ENCODE measurements around the gene TENM4.

Gene TENM4

DNA sequence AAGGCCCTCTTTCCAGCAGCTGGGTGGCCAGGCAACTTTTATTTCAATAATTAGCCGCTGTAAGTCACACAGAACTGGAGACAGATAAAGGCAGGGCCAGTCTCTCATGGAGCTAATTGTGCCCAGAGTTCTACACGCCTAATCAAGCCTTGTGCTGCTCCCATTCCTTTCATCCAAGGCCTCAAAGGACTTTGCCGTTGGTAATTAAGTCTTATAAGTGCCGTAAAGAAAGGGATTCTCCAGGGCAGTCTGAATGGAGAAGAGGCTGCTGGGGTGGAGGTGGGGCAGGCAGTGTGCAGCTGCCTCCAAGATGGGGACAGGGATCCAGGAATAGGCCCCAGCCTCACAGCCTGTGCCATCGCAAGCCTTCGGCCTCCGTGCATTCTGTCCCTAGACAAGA is 357.9 kb downstream of the TENM4 start:
- TF ChIP-seq FOXP2 (optimal IDR thresholded peaks at IDR 0.05; ENCODE audit: control extremely low read depth, extremely low read length, insufficient read depth) (no peak), EZH2 (IDR thresholded peaks at IDR 0.05) (no peak), POLR2AphosphoS5 (IDR thresholded peaks at IDR 0.05; ENCODE audit: borderline replicate concordance, low read depth, low read length) (no peak)
- H3K9me3 ChIP-seq (ENCODE audit: low read depth, low read length): no peaks in the 10 kb centered on the region
- no peak overlapping the region for H3K27ac ChIP-seq
- no peak overlapping the region for H3K9ac ChIP-seq (ENCODE audit: insufficient read length)
- DNase-seq (ENCODE audit: low read depth, low spot score): no peak
- no peaks in the 10 kb centered on the region for H3K36me3 ChIP-seq (ENCODE audit: insufficient read depth, low read length)
- no peak overlapping the region for H3K4me3 ChIP-seq

- H3K4me3 ChIP-seq: no peak overlapping the region
- no peak overlapping the region for H3K9ac ChIP-seq (ENCODE audit: insufficient read length)
- no peak for DNase-seq (ENCODE audit: low read depth, low spot score)
- H3K9me3 ChIP-seq (ENCODE audit: low read depth, low read length): no peaks in the 10 kb centered on the region
- H3K27ac ChIP-seq: no peak overlapping the region
- TF ChIP-seq POLR2AphosphoS5 (IDR thresholded peaks at IDR 0.05; ENCODE audit: borderline replicate concordance, low read depth, low read length) (no peak), EZH2 (IDR thresholded peaks at IDR 0.05) (no peak), FOXP2 (optimal IDR thresholded peaks at IDR 0.05; ENCODE audit: control extremely low read depth, extremely low read length, insufficient read depth) (no peak)
- H3K36me3 ChIP-seq (ENCODE audit: insufficient read depth, low read length): no peaks in the 10 kb centered on the region
Measured at GRCh38 chr11:79082280-79082679, 358.6 kb downstream of the TENM4 start.

DNA sequence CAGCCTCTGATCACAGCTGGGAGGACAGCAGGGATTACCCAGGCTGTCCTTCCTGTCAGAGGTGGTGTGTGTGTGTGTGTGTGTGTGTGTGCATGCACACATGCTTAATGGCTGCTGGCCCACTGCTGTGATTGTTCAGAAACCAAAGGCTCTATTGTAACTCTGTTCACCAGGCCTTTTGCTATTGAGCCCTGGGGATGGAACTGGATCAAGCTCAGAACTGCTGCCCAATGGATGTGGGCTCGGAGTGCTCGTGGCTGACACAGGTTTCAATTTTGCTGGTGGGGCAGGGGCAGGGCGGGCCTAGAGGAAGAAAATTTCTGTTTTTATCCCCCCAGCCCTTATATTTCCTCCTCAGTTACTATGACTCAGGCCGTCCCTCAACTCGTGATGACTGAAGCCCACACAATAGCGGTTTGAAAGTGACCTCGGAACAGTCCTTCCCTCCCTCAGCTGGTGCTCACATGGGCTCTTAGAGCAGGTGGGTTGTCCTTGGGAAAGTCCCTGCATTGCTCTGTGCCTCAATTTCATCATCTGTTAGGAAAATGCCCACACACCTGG is 359.3 kb downstream of the TENM4 start:
- H3K27ac ChIP-seq: no peak overlapping the region
- H3K4me3 ChIP-seq: no peak overlapping the region
- no peaks in the 10 kb centered on the region for H3K9me3 ChIP-seq (ENCODE audit: low read depth, low read length)
- TF ChIP-seq EZH2 (IDR thresholded peaks at IDR 0.05) (no peak), POLR2AphosphoS5 (IDR thresholded peaks at IDR 0.05; ENCODE audit: borderline replicate concordance, low read depth, low read length) (no peak), FOXP2 (optimal IDR thresholded peaks at IDR 0.05; ENCODE audit: control extremely low read depth, extremely low read length, insufficient read depth) (no peak)
- no peaks in the 10 kb centered on the region for H3K36me3 ChIP-seq (ENCODE audit: insufficient read depth, low read length)
- no peak for DNase-seq (ENCODE audit: low read depth, low spot score)
- no peak overlapping the region for H3K9ac ChIP-seq (ENCODE audit: insufficient read length)

DNA sequence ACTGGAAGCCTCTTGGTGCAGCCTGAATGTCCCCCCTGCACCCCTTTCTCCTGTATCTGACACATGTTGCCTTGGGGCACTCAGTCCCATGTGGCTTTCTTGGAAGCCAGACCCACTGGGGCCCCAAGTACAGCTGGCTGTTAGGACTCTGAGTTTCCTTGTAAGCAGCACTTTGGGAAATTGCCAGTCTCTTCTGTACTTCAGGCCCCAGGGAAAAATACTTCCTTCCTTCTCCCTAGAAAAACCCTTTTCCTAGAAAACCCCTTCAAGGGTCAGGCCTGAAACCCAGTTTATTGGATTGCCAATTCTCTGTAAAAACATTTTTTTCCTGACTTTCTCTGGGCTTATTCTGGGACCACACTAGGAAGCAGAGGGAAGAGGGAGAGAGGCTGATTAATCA is 360.3 kb downstream of the TENM4 start:
- TF ChIP-seq EZH2 (IDR thresholded peaks at IDR 0.05): no peak
- TF ChIP-seq POLR2AphosphoS5 (IDR thresholded peaks at IDR 0.05; ENCODE audit: borderline replicate concordance, low read depth, low read length): no peak
- no peak for TF ChIP-seq FOXP2 (optimal IDR thresholded peaks at IDR 0.05; ENCODE audit: control extremely low read depth, extremely low read length, insufficient read depth)
- Histone ChIP-seq H3K36me3 (ENCODE audit: insufficient read depth, low read length) (no peaks in the 10 kb centered on the region), H3K9ac (ENCODE audit: insufficient read length) (no peak overlapping the region), H3K9me3 (ENCODE audit: low read depth, low read length) (no peaks in the 10 kb centered on the region), H3K4me3 (no peak overlapping the region), H3K27ac (no peak overlapping the region)
- no peak for DNase-seq (ENCODE audit: low read depth, low spot score)

DNA sequence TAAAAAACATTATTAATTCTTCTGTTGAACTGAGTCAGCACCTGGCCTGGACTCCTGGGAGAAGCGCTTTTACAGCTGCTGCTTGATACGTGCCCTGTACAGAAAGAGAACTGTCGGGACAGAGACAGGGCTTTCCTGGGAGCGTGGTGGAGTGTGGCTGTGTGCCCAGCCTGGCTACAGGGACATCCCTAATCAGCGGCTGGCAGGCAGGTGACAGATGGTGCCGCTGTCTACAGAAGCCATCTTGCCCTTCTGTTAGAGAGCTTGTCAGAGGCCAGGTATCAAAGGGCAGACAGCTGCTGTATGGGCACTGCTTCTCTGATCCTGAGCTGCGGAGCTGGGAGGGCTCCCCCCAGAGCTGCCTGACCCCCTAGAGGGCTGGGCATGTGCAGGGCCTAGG is 361.8 kb downstream of the TENM4 start:
- no peak overlapping the region for H3K9ac ChIP-seq (ENCODE audit: insufficient read length)
- H3K27ac ChIP-seq: no peak overlapping the region
- no peaks in the 10 kb centered on the region for H3K9me3 ChIP-seq (ENCODE audit: low read depth, low read length)
- no peak for DNase-seq (ENCODE audit: low read depth, low spot score)
- TF ChIP-seq POLR2AphosphoS5 (IDR thresholded peaks at IDR 0.05; ENCODE audit: borderline replicate concordance, low read depth, low read length) (no peak), FOXP2 (optimal IDR thresholded peaks at IDR 0.05; ENCODE audit: control extremely low read depth, extremely low read length, insufficient read depth) (no peak), EZH2 (IDR thresholded peaks at IDR 0.05) (no peak)
- H3K36me3 ChIP-seq (ENCODE audit: insufficient read depth, low read length): no peaks in the 10 kb centered on the region
- H3K4me3 ChIP-seq: no peak overlapping the region

DNA sequence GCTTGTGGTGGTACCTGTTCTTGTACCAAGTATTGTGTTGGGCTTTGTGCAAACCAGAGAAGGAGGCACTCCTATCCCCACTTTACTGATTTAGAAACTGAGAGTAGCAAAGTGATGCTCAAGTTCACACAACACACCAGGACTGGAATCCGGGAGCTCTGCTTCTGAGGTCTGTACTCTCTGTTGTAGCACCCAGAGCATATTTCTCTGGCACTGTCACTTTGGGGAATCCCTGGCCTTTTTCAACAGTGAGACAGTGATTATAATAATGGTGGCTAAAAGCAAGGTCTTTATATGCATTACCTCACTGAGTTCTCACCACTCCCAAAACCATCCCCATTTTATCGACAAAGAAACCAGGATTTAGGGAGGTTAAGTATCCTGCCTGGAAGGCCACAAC is 362.4 kb downstream of the TENM4 start:
- no peak overlapping the region for H3K27ac ChIP-seq
- no peak overlapping the region for H3K4me3 ChIP-seq
- no peak overlapping the region for H3K9ac ChIP-seq (ENCODE audit: insufficient read length)
- no peak for DNase-seq (ENCODE audit: low read depth, low spot score)
- no peaks in the 10 kb centered on the region for H3K36me3 ChIP-seq (ENCODE audit: insufficient read depth, low read length)
- no peaks in the 10 kb centered on the region for H3K9me3 ChIP-seq (ENCODE audit: low read depth, low read length)
- TF ChIP-seq FOXP2 (optimal IDR thresholded peaks at IDR 0.05; ENCODE audit: control extremely low read depth, extremely low read length, insufficient read depth): no peak
- TF ChIP-seq POLR2AphosphoS5 (IDR thresholded peaks at IDR 0.05; ENCODE audit: borderline replicate concordance, low read depth, low read length): no peak
- no peak for TF ChIP-seq EZH2 (IDR thresholded peaks at IDR 0.05)

DNA sequence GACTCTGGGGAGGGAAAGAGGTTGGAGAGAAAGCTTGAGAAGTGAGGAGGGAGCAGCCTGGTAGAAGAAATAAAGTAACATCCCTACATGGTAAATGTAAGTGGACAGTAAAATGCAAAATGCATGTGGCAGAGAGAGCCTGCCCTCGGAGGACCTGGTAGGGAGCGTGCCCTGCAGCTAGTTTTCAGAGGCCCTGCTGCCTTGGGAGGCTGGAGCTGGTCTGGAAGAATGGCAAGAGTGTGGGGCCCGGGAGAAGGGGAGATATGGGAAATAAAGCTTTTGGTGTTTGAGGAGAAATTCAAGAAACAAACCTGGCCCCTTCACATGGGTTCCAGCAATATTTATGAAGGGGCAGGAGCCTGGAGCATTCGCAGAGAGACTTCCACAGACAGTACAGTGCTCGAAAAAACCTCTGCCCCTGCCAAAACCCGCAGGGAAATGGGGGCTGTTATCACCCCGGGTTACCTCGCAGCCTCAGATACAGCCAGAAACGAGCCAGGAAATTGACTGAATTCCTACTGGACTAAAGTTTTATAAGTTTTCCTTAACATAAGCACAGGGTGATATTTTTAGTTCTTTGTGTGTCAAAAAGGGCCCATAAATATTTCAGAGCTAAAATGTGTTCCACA is 363.0 kb downstream of the TENM4 start:
- no peaks in the 10 kb centered on the region for H3K9me3 ChIP-seq (ENCODE audit: low read depth, low read length)
- no peak overlapping the region for H3K27ac ChIP-seq
- TF ChIP-seq FOXP2 (optimal IDR thresholded peaks at IDR 0.05; ENCODE audit: control extremely low read depth, extremely low read length, insufficient read depth) (no peak), POLR2AphosphoS5 (IDR thresholded peaks at IDR 0.05; ENCODE audit: borderline replicate concordance, low read depth, low read length) (no peak), EZH2 (IDR thresholded peaks at IDR 0.05) (no peak)
- H3K9ac ChIP-seq (ENCODE audit: insufficient read length): no peak overlapping the region
- H3K4me3 ChIP-seq: no peak overlapping the region
- DNase-seq (ENCODE audit: low read depth, low spot score): no peak
- no peaks in the 10 kb centered on the region for H3K36me3 ChIP-seq (ENCODE audit: insufficient read depth, low read length)

GRCh38 chr11:79076526-79077115 is 364.2 kb downstream of the TENM4 start:
- Histone ChIP-seq H3K4me3 (no peak overlapping the region), H3K9me3 (ENCODE audit: low read depth, low read length) (no peaks in the 10 kb centered on the region), H3K9ac (ENCODE audit: insufficient read length) (no peak overlapping the region), H3K36me3 (ENCODE audit: insufficient read depth, low read length) (no peaks in the 10 kb centered on the region), H3K27ac (no peak overlapping the region)
- TF ChIP-seq EZH2 (IDR thresholded peaks at IDR 0.05) (no peak), POLR2AphosphoS5 (IDR thresholded peaks at IDR 0.05; ENCODE audit: borderline replicate concordance, low read depth, low read length) (no peak), FOXP2 (optimal IDR thresholded peaks at IDR 0.05; ENCODE audit: control extremely low read depth, extremely low read length, insufficient read depth) (no peak)
- no peak for DNase-seq (ENCODE audit: low read depth, low spot score)
